Tibial nerve (tissue), 4 donors: ENCODE data around the gene SNAPC4. TPM values are rescaled to one million over a fixed set of nuclear protein-coding genes. Genes with fewer than 3 reads are reported as not detected.

Experiments used
- DNase-seq, 2 donors: peaks; one replicate each; pipeline ENCODE4 v3.0.0-alpha.2; 2019; ENCODE audit warnings: low spot score in 2 of 2
- H3K27ac ChIP-seq, 4 donors: fragments of 200-600 bp; sonication (generic) in 3 of 4; one replicate each; pipeline ENCODE4 v1.5.1; 2017 to 2019; ENCODE audit warnings: mild to moderate bottlenecking in 1 of 4
- H3K27me3 ChIP-seq, 2 donors: fragments of 200-600 bp; sonication (generic) in 1 of 2; one replicate each; pipeline versions ENCODE4 v1.5.1 to v1.6.0; 2017 to 2019
- H3K36me3 ChIP-seq, 3 donors: fragments of 200-600 bp; sonication (generic); one replicate each; pipeline ENCODE4 v1.5.1; 2018 to 2019
- H3K4me1 ChIP-seq, 4 donors: fragments of 200-600 bp; sonication (generic) in 3 of 4; one replicate each; pipeline ENCODE4 v1.5.1; 2017 to 2019
- H3K4me3 ChIP-seq, 4 donors: fragments of 200-600 bp; sonication (generic) in 3 of 4; one replicate each; pipeline ENCODE4 v1.5.1; 2017 to 2019; ENCODE audit warnings: mild to moderate bottlenecking in 1 of 4, moderate library complexity in 1 of 4
- H3K9me3 ChIP-seq, 4 donors: fragments of 200-600 bp; sonication (generic) in 3 of 4; one replicate each; pipeline ENCODE4 v1.5.1; 2017 to 2019
- EP300 ChIP-seq, 2 donors: sonication (generic); formaldehyde crosslinking; IDR thresholded peaks; one replicate each; pipeline ENCODE4 v1.6.1; 2017; ENCODE audit warnings: antibody characterized with exemption in 2 of 2, mild to moderate bottlenecking in 1 of 2
- POLR2A ChIP-seq, 2 donors: fragments of 450-650 bp; IDR thresholded peaks; one replicate each; pipeline ENCODE4 v1.6.1; 2017; ENCODE audit warnings: antibody characterized with exemption in 2 of 2, mild to moderate bottlenecking in 2 of 2, moderate library complexity in 2 of 2
- WGBS, 2 donors: methylation state at CpG; one replicate each; pipeline ENCODE4 v1.1.5; 2018; 5-methylcytosine and 5-hydroxymethylcytosine counted together
- total RNA-seq, 4 donors: library from RNA; depleted of rRNA; stranded (reverse); fragments of >200 nt; gene quantifications; one replicate each; pipeline ENCODE4 v1.1.0, GENCODE V29; 2016
- TF ChIP-seq, protein P1 (sequence below), 5 experiments: fragments of 200-600 bp in 3 of 5; fragments of 450-650 bp in 2 of 5; sonication (generic) in 3 of 5; IDR thresholded peaks; one replicate each; pipeline ENCODE4 v1.5.1; 2016 to 2019; ENCODE audit warnings: antibody characterized with exemption in 5 of 5, mild to moderate bottlenecking in 3 of 5, moderate library complexity in 2 of 5

The SNAPC4 gene
- total RNA-seq, 4 donors from 2014 or later: 7.0 to 21.0 (median 9.5) TPM

DNA sequence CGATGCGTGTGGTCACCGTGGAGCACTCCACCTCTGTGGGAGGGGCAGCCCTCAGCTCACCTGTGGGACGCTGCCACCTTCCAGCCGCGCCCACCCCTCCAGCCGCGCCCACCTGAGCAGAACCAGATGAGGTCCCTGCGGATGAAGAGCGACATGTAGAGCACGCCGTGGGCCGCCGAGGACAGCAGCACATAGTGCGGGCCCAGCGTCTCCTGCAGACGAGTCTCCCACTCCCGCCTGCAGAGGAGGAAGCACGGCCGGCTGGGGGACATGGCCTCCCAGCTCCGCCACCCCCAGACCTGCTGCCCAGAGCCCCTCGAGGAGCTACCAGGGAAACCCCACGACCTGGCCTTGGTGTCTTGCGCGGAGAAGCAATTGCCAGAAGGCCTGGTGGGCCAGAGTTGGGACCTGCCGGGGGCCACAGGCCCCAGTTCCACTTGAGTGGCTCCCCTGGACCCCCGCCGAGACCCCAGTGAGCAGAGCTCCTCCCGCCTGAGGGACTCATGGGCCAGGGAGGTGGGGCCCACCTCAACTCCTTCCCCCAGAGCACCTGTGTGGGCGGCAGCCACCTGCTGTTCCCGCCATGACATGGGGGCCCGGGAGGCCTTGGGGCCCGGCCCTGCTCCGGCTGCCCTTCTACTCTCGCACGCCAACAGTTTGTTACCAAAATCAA is 33.2 kb upstream of the SNAPC4 start:
- Histone ChIP-seq H3K36me3 (peaks cover 0 to 80% (median 3%) of the 10 kb centered on the region in 3 donors), H3K27me3 (no peaks in the 10 kb centered on the region), H3K4me3 (no peak overlapping the region), H3K27ac (no peak overlapping the region), H3K9me3 (no peaks in the 10 kb centered on the region), H3K4me1 (peaks cover 0 to 28% (median 14%) of the 10 kb centered on the region in 4 donors)
- DNase-seq: no peak
- 91 to 92% methylated on average over 16 to 28 of the region's 36 CpGs for WGBS, 2 donors
- TF ChIP-seq, protein P1, sequence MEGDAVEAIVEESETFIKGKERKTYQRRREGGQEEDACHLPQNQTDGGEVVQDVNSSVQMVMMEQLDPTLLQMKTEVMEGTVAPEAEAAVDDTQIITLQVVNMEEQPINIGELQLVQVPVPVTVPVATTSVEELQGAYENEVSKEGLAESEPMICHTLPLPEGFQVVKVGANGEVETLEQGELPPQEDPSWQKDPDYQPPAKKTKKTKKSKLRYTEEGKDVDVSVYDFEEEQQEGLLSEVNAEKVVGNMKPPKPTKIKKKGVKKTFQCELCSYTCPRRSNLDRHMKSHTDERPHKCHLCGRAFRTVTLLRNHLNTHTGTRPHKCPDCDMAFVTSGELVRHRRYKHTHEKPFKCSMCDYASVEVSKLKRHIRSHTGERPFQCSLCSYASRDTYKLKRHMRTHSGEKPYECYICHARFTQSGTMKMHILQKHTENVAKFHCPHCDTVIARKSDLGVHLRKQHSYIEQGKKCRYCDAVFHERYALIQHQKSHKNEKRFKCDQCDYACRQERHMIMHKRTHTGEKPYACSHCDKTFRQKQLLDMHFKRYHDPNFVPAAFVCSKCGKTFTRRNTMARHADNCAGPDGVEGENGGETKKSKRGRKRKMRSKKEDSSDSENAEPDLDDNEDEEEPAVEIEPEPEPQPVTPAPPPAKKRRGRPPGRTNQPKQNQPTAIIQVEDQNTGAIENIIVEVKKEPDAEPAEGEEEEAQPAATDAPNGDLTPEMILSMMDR (IDR thresholded peaks at IDR 0.05): no peak
- no peak for TF ChIP-seq POLR2A (IDR thresholded peaks at IDR 0.05)
- no peak for TF ChIP-seq EP300 (IDR thresholded peaks at IDR 0.05)

DNA sequence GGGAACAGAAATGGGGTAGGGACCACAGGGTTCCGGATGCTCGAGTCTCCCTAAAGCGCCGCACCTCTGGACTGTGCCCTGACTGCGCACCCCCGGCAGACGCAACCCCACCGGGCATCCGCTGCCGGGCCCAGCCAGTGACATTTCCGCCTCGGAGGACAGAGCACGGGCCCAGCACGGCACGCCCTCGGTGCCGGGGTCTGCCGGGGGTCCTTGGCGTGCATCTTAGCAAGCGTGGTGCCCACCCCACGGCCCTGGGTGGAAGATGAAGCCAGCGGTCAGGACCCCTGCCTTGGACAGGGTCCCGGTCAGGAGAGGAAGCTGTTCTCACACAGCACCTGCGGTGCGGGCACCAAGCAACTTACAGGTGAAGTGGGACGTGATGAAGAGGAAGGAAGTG is 32.6 kb upstream of the SNAPC4 start:
- TF ChIP-seq POLR2A (IDR thresholded peaks at IDR 0.05) (no peak), EP300 (IDR thresholded peaks at IDR 0.05) (no peak)
- TF ChIP-seq, protein P1 (IDR thresholded peaks at IDR 0.05): no peak
- no peak for DNase-seq
- Histone ChIP-seq H3K27ac (no peak overlapping the region), H3K9me3 (no peaks in the 10 kb centered on the region), H3K36me3 (peaks cover 0 to 86% (median 3%) of the 10 kb centered on the region in 3 donors), H3K4me3 (no peak overlapping the region), H3K27me3 (no peaks in the 10 kb centered on the region), H3K4me1 (peaks cover 0 to 22% (median 8%) of the 10 kb centered on the region in 4 donors)
- WGBS, 2 donors: 90 to 96% methylated on average over 23 to 26 of the region's 26 CpGs

DNA sequence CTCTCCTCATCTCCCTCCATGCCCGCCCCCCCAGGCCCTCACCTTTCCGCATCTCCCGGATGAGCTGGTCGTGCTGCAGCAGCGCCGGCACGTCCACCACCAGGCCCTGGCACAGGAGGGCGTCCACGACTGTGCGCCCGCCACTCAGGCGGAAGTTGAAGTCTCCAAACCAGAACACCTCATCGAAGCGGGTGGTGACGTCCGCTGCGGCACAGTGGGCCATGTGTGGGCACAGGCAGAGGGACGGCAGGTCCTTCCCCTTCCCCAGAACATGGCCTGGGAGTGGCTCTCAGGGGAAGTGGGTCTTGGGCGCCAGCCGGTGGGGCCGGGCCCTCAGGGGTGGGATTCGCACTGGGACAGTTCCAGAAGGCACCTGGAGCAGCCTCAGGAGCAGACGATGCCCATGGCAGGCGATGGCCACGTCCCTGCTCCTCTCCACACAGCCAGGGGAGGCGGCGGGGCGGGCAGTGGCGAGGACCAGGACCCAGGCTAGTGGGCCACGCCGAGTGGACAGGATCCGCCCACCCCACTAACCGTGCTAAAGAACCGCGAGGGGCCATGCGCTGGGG is 31.9 kb upstream of the SNAPC4 start:
- WGBS, 2 donors: 87 to 93% methylated on average over 27 to 32 of the region's 36 CpGs
- no peaks in the 10 kb centered on the region for H3K27me3 ChIP-seq
- TF ChIP-seq EP300 (IDR thresholded peaks at IDR 0.05) (no peak), POLR2A (IDR thresholded peaks at IDR 0.05) (no peak)
- TF ChIP-seq, protein P1 (IDR thresholded peaks at IDR 0.05): no peak
- H3K4me1 ChIP-seq: peaks cover 0 to 15% (median 1%) of the 10 kb centered on the region in 4 donors
- no peak overlapping the region for H3K4me3 ChIP-seq
- no peak overlapping the region for H3K27ac ChIP-seq
- H3K36me3 ChIP-seq: peaks cover 0 to 86% (median 3%) of the 10 kb centered on the region in 3 donors
- DNase-seq: no peak
- no peaks in the 10 kb centered on the region for H3K9me3 ChIP-seq

DNA sequence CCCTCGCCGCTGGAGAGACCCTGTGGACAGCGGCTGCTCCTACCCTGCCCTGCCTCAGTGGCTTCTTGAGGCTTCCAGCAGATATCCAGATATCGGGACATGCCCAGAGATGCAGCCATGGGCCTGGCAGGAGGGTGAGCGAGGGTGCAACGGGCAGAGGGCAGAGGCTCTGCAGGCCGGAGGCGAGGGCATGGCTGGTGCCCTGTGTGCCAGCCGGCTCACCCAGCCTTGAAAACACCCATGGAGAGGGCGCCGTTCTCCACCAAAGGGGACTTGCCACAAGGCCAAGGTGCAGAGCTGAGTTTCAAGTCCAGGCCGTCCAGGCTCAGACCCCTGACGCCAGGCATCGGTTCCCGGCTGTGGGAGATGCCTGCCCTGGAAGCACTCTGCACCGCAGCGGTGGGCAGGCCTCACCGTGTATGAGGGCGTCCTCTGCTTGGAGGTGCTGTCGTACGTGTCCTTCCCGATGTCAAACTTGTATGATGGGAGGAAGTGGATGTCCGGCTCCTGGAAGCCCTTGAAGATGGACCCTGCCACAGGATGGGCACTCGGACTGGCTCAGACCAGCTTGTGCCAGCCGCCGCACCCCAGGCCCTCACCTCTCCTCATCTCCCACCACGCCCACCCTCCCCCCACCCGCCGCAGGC is 30.7 kb upstream of the SNAPC4 start:
- H3K27me3 ChIP-seq: no peaks in the 10 kb centered on the region
- DNase-seq: no peak
- TF ChIP-seq, protein P1 (IDR thresholded peaks at IDR 0.05): no peak
- TF ChIP-seq EP300 (IDR thresholded peaks at IDR 0.05): no peak
- no peak for TF ChIP-seq POLR2A (IDR thresholded peaks at IDR 0.05)
- no peaks in the 10 kb centered on the region for H3K9me3 ChIP-seq
- peaks cover 0 to 86% (median 3%) of the 10 kb centered on the region in 3 donors for H3K36me3 ChIP-seq
- H3K27ac ChIP-seq: no peak overlapping the region
- H3K4me3 ChIP-seq: no peak overlapping the region
- H3K4me1 ChIP-seq: peaks cover 0 to 6% (median 0%) of the 10 kb centered on the region in 4 donors
- WGBS, 2 donors: 92 to 96% methylated on average over 18 to 22 of the region's 29 CpGs
